Uterus (tissue), 4 donors: Measurements from ENCODE around the gene PPARA. TPM values are rescaled to one million over a fixed set of nuclear protein-coding genes. Genes with fewer than 3 reads are reported as not detected.
A peak's percentile ranks its signal among the peaks of the same experiment; 100 is the strongest.

Source experiments
- DNase-seq, 2 donors: peaks; one replicate each; pipeline ENCODE4 v3.0.0-alpha.2; 2019 to 2020
- H3K27ac ChIP-seq, 2 donors: fragments of 200-600 bp; sonication (generic); 1 replicate in 1 of 2; 2 replicates in 1 of 2; pipeline ENCODE4 v1.5.1; 2016 to 2018
- H3K27me3 ChIP-seq, 2 donors: fragments of 200-600 bp; sonication (generic); one replicate each; pipeline ENCODE4 v1.5.1; 2018 to 2019; ENCODE audit warnings: control low read depth in 1 of 2
- H3K36me3 ChIP-seq, 2 donors: fragments of 200-600 bp; sonication (generic); one replicate each; pipeline ENCODE4 v1.5.1; 2019; ENCODE audit warnings: control low read depth in 1 of 2
- H3K4me1 ChIP-seq, 2 donors: fragments of 200-600 bp; sonication (generic); one replicate each; pipeline ENCODE4 v1.5.1; 2018 to 2019; ENCODE audit warnings: control low read depth in 1 of 2
- H3K4me3 ChIP-seq, 2 donors: fragments of 200-600 bp; sonication (generic); 1 replicate in 1 of 2; 2 replicates in 1 of 2; pipeline ENCODE4 v1.5.1; 2018 to 2019; ENCODE audit warnings: mild to moderate bottlenecking in 1 of 2
- H3K9me3 ChIP-seq, 2 donors: fragments of 200-600 bp; sonication (generic); one replicate each; pipeline ENCODE4 v1.5.1; 2019; ENCODE audit warnings: control low read depth in 1 of 2
- CTCF ChIP-seq, 4 experiments: fragments of 200-600 bp in 2 of 4; fragments of 450-650 bp in 2 of 4; sonication (generic) in 2 of 4; IDR thresholded peaks; one replicate each; pipeline ENCODE4 v1.5.1; 2016 to 2019; ENCODE audit warnings: antibody characterized with exemption in 4 of 4, mild to moderate bottlenecking in 2 of 4, moderate library complexity in 1 of 4
- POLR2A ChIP-seq, 2 donors: fragments of 450-650 bp; IDR thresholded peaks; one replicate each; pipeline ENCODE4 v1.6.1; 2016; ENCODE audit warnings: antibody characterized with exemption in 2 of 2, mild to moderate bottlenecking in 1 of 2, moderate library complexity in 1 of 2
- intact Hi-C: fragments of 100-400 bp; cut with DNase I; formaldehyde crosslinking; loops from one replicate; pipeline ENCODE4 v1.15.1; 2023; ENCODE audit warnings: low total_unique reads
- total RNA-seq, 4 donors: library from RNA; depleted of rRNA in 3 of 4; stranded (reverse); fragments of >200 nt in 3 of 4; gene quantifications; one replicate each; pipeline versions ENCODE4 v1.1.0 to v1.2.4, GENCODE V29; 2014 to 2023
- donor health status: DM: yes; HTN: yes; CAD: no.

The PPARA gene
- total RNA-seq, 4 donors from 2014 or later = 1.8 to 24.8 (median 14.0) TPM

DNA sequence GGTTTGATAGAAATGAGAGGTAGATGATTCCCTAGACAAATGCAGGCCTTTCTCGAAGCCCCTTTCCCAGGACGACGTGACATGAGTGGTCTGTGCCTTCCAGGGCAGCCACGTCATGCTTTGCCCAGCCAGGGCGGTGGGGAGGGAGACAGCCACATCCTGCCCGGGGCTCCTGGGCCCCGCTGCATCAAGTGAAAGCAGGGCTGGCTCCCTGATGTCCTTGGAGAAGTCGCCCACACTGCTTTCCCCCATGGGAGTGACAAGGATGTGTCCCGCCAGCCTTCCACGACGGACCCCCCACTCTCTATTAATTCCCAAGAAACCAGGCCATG is 13.2 kb downstream of the PPARA start:
- H3K27ac ChIP-seq = no peak overlapping the region
- H3K4me1 ChIP-seq = no peaks in the 10 kb centered on the region
- H3K9me3 ChIP-seq = no peaks in the 10 kb centered on the region
- intact Hi-C loops = no loop called here
- DNase-seq = no peak
- TF ChIP-seq CTCF (IDR thresholded peaks at IDR 0.05) = no peak
- TF ChIP-seq POLR2A (IDR thresholded peaks at IDR 0.05) = no peak
- H3K4me3 ChIP-seq = no peak overlapping the region
- no peaks in the 10 kb centered on the region for H3K36me3 ChIP-seq
- H3K27me3 ChIP-seq = no peaks in the 10 kb centered on the region

GRCh38 chr22:46165977-46166376 is 15.7 kb downstream of the PPARA start:
- peaks cover 0 to 5% of the 10 kb centered on the region in 2 donors for H3K9me3 ChIP-seq
- intact Hi-C loops = no loop called here
- no peak overlapping the region for H3K27ac ChIP-seq
- no peak overlapping the region for H3K4me3 ChIP-seq
- no peaks in the 10 kb centered on the region for H3K36me3 ChIP-seq
- H3K27me3 ChIP-seq = no peaks in the 10 kb centered on the region
- TF ChIP-seq POLR2A (IDR thresholded peaks at IDR 0.05) (no peak), CTCF (IDR thresholded peaks at IDR 0.05) (no peak)
- H3K4me1 ChIP-seq = peaks cover 0 to 3% of the 10 kb centered on the region in 2 donors
- DNase-seq = no peak

DNA sequence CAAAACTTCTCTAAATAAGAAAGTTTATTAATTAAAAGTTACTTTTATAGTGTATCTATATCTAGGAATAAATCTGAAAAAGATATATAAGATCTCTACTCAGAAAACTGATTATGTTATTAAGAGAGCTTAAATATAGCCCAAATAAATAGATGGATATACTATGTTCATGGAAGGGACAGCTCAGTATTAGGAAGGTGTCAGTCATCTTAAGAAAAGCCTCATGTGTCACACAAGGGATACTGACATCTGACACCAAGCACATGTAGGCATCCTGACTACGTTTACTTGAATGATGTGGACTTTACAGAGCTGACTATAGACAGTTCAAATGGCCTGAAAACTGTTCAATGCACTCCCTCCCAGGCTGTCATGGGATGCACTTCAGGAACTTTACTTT is 19.3 kb downstream of the PPARA start:
- no peak for DNase-seq
- H3K4me1 ChIP-seq = peaks cover 0 to 9% of the 10 kb centered on the region in 2 donors
- H3K36me3 ChIP-seq = no peaks in the 10 kb centered on the region
- no peak overlapping the region for H3K27ac ChIP-seq
- TF ChIP-seq CTCF (IDR thresholded peaks at IDR 0.05) (no peak), POLR2A (IDR thresholded peaks at IDR 0.05) (no peak)
- no peak overlapping the region for H3K4me3 ChIP-seq
- H3K27me3 ChIP-seq = no peaks in the 10 kb centered on the region
- H3K9me3 ChIP-seq = peaks cover 0 to 5% of the 10 kb centered on the region in 2 donors
- intact Hi-C loops = no loop called here

- no peak overlapping the region for H3K27ac ChIP-seq
- no peak overlapping the region for H3K4me3 ChIP-seq
- peaks cover 0 to 9% of the 10 kb centered on the region in 2 donors for H3K4me1 ChIP-seq
- no peak for TF ChIP-seq POLR2A (IDR thresholded peaks at IDR 0.05)
- TF ChIP-seq CTCF (IDR thresholded peaks at IDR 0.05) = no peak
- H3K27me3 ChIP-seq = no peaks in the 10 kb centered on the region
- H3K36me3 ChIP-seq = no peaks in the 10 kb centered on the region
- DNase-seq = no peak
- intact Hi-C loops = no loop called here
- H3K9me3 ChIP-seq = peaks cover 0 to 5% of the 10 kb centered on the region in 2 donors
Measured at GRCh38 chr22:46171940-46172339, 21.6 kb downstream of the PPARA start.

DNA sequence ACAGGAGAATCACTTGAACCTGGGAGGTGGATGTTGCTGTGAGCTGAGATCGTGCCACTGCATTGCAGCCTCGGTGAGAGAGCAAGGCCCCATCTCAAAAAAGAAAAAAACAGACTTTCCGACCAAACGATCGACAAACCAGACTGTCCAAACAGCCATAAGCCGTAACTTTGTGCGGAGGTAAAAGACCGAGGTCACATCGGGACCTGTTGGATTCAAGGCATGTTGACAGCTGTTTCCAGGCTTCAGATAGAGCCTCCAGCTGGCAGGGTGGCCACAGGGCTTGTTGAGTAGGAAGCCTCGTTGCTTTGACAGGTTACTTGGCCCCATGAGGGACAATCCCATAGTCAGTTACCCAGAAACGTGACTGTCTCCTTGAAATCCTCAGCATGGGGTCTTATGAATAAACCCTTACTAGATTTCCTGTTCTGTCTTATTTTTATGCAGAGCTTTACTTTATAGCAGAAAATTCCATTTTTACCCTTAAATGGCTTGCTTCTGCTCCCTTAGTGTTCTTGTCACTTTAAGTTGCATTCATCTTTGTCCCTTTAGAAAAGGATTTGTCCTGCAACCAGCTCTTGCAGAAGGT is 22.3 kb downstream of the PPARA start:
- Histone ChIP-seq H3K4me3 (no peak overlapping the region), H3K36me3 (no peaks in the 10 kb centered on the region), H3K27me3 (no peaks in the 10 kb centered on the region), H3K9me3 (peaks cover 0 to 5% of the 10 kb centered on the region in 2 donors), H3K27ac (peak overlapping the region in 1 of 2 donors; percentile 5), H3K4me1 (peaks cover 0 to 9% of the 10 kb centered on the region in 2 donors)
- DNase-seq = no peak
- intact Hi-C loops = no loop called here
- no peak for TF ChIP-seq POLR2A (IDR thresholded peaks at IDR 0.05)
- TF ChIP-seq CTCF (IDR thresholded peaks at IDR 0.05) = no peak
